ENCODE data around the gene SLC5A1.
"Not testable (repeated sequence)": the region's sequence is repeated elsewhere in the genome, so short reads cannot be mapped to it uniquely, and the experiment has no call there.

The SLC5A1 gene

GRCh38 chr22:32150647-32151046, 107.6 kb downstream of the SLC5A1 start:
- DNase-seq, result not testable (repeated sequence)

GRCh38 chr22:32151641-32152040, 108.6 kb downstream of the SLC5A1 start:
- not testable (repeated sequence) for DNase-seq

DNA sequence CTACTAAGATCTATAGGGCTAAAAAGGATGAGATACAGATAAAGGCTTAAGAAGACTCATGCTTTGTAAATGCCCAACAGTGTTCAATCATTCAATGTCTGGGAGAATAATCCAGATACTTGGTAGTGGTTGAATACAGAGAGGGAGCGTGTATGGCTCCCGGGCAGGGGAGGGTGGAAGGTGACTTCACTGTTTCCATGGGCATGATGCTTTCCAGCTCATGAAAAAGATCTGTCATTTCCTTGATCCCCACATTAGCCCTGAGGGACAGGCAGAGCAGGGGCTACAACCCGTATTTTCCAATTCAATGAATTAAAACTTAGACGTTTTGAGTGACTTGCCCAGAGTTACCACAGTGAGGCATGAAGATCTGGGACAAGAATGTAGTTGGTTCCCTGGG, 111.7 kb downstream of the SLC5A1 start:
- DNase-seq, result not testable (repeated sequence)

DNA sequence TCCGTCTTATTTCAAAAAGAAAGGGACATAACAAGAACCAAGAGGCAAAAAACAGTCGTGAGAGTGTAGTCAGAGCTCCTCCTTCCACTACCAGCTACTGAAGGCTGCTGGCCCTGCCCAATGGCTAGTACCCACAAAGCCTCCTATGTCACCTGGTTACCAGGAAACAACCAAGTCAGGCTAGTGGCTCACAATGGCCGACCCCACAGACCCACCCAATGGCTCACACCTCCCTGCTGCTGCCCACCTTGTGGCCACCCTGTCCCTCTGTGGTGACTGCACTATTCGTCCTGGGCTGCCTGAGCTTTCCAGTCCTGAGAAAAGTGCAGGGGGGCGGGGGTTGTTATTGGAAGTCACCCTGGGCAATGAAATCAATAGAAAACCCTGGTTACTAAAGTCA, 114.6 kb downstream of the SLC5A1 start:
- DNase-seq, result not testable (repeated sequence)

DNA sequence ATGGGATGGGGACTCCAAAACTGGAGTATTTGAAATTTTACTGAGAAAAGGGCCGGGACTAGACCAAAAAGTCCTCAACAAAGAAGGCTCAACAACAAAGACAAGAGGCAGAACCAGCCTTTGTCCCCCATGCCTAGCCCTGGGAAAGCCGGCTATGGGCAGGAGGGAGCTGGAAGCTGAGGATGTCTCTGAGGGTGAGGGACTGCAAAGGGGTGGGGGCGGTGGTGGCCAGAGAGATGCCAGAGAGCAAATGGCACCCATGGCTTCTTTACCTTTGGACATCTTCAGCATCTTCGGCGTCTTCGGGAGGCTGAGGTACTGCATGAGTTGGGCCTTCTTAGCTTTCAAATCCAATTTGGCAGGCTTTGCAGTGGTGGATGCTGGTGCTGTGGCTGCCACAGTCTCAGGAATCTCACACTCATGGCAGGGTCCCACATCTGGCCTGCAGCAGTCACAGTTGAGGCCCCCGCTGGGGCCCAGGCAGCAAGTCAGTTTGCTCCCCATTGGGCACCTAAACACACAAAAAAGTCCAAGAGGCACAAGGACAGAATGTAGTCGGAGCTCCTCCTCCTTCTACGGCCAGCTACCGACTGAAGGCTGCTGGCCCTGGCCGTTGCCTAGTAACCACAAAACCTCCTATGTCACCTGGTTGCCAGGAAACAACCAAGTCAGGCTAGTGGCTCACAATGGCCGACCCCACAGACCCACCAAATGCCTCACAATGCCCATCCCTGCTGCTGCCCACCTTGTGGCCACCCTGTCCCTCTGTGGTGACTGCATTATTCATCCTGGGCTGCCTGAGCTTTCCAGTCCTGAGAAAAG, 115.9 kb downstream of the SLC5A1 start, which contains the start of gene C22orf42:
TSS of gene C22orf42 (minus strand) at position 592 of the 822 bp plus-strand sequence. CDS start at position 504, 88 bp downstream.
- no peak for DNase-seq

GRCh38 chr22:32160411-32160810, 117.3 kb downstream of the SLC5A1 start:
- DNase-seq, result not testable (repeated sequence)
